GM23338 (cell line): ENCODE measurements around the gene LGR5.

Experiments used
- EZH2 ChIP-seq: fragments of 200-600 bp; sonication (generic); IDR thresholded peaks from one replicate; pipeline ENCODE4 v1.8.0; 2017; ENCODE audit warnings: antibody characterized with exemption, mild to moderate bottlenecking, low read depth; ENCODE audit not compliant: unreplicated experiment
- EZH2phosphoT487 ChIP-seq: fragments of 200-600 bp; sonication (generic); IDR thresholded peaks from one replicate; pipeline ENCODE4 v1.8.1; 2018; ENCODE audit warnings: antibody characterized with exemption; ENCODE audit not compliant: unreplicated experiment
- JUNB ChIP-seq: IDR thresholded peaks from one replicate; pipeline ENCODE4 v1.6.1; 2016; ENCODE audit warnings: antibody characterized with exemption; ENCODE audit not compliant: unreplicated experiment
- NANOG ChIP-seq: IDR thresholded peaks from 2 replicates; pipeline ENCODE4 v1.6.1; 2016; ENCODE audit warnings: antibody characterized with exemption, borderline replicate concordance
- POLR2AphosphoS5 ChIP-seq: IDR thresholded peaks from 2 replicates; pipeline ENCODE4 v1.6.1; 2016; ENCODE audit warnings: antibody characterized with exemption, low read depth
- STAT1 ChIP-seq: IDR thresholded peaks from one replicate; pipeline ENCODE4 v1.6.1; 2016; ENCODE audit warnings: antibody characterized with exemption; ENCODE audit not compliant: unreplicated experiment
- ZNF114 ChIP-seq: fragments of 250-450 bp; sonication (Bioruptor Pico); IDR thresholded peaks from 2 replicates; pipeline ENCODE4 v1.5.0; 2020; ENCODE audit warnings: mild to moderate bottlenecking, moderate library complexity
- TF ChIP-seq, protein P1 (sequence below), 2 experiments: fragments of 200-600 bp in 1 of 2; sonication (generic) in 1 of 2; conservative IDR thresholded peaks; 2 replicates each; pipeline versions ENCODE4 v1.5.1 to v1.6.1; 2016 to 2017; ENCODE audit warnings: antibody characterized with exemption in 2 of 2, low read depth in 2 of 2, mild to moderate bottlenecking in 2 of 2, moderate library complexity in 1 of 2
- TF ChIP-seq, protein P2 (sequence below): IDR thresholded peaks from one replicate; pipeline ENCODE4 v1.6.1; 2018; ENCODE audit warnings: antibody characterized with exemption; ENCODE audit not compliant: unreplicated experiment

DNA sequence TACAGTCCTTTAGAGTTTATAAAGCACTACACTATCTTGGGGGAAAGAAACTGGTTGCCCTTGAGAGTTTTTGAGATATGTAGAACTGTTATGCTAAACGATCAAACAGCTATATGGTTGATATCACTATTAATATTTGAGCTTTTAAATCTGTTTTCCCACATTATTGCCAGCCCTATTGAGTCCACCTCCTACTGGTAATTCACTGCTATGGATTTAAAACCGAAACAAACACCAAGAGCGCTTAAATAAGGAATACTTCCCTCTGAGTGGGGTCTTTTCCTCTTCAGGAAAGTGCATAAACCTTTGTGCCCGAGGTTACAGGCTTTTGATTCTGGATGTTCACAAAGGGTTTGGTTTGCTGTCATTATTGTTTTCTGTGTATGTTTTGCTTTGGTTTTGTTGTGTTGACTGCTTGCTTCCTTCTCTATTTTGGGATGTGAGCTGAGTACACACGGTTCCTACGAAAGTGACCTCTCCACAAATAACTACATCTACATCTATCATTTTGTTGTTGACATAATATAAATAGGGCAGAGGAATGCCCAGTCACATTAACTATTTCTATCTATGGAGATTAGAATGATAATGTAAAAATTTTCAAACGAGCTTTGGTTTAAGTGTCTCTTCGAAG is 44.8 kb downstream of the LGR5 start:
- TF ChIP-seq ZNF114 (CRISPR knock-in tag) (no peak), STAT1 (no peak), POLR2AphosphoS5 (no peak), EZH2 (no peak), JUNB (no peak), EZH2phosphoT487 (no peak), NANOG (no peak)
- TF ChIP-seq, protein P1, sequence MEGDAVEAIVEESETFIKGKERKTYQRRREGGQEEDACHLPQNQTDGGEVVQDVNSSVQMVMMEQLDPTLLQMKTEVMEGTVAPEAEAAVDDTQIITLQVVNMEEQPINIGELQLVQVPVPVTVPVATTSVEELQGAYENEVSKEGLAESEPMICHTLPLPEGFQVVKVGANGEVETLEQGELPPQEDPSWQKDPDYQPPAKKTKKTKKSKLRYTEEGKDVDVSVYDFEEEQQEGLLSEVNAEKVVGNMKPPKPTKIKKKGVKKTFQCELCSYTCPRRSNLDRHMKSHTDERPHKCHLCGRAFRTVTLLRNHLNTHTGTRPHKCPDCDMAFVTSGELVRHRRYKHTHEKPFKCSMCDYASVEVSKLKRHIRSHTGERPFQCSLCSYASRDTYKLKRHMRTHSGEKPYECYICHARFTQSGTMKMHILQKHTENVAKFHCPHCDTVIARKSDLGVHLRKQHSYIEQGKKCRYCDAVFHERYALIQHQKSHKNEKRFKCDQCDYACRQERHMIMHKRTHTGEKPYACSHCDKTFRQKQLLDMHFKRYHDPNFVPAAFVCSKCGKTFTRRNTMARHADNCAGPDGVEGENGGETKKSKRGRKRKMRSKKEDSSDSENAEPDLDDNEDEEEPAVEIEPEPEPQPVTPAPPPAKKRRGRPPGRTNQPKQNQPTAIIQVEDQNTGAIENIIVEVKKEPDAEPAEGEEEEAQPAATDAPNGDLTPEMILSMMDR (conservative IDR thresholded peaks at IDR 0.05; ENCODE audit: low read depth in 2 of 2), result no peak
- TF ChIP-seq, protein P2, sequence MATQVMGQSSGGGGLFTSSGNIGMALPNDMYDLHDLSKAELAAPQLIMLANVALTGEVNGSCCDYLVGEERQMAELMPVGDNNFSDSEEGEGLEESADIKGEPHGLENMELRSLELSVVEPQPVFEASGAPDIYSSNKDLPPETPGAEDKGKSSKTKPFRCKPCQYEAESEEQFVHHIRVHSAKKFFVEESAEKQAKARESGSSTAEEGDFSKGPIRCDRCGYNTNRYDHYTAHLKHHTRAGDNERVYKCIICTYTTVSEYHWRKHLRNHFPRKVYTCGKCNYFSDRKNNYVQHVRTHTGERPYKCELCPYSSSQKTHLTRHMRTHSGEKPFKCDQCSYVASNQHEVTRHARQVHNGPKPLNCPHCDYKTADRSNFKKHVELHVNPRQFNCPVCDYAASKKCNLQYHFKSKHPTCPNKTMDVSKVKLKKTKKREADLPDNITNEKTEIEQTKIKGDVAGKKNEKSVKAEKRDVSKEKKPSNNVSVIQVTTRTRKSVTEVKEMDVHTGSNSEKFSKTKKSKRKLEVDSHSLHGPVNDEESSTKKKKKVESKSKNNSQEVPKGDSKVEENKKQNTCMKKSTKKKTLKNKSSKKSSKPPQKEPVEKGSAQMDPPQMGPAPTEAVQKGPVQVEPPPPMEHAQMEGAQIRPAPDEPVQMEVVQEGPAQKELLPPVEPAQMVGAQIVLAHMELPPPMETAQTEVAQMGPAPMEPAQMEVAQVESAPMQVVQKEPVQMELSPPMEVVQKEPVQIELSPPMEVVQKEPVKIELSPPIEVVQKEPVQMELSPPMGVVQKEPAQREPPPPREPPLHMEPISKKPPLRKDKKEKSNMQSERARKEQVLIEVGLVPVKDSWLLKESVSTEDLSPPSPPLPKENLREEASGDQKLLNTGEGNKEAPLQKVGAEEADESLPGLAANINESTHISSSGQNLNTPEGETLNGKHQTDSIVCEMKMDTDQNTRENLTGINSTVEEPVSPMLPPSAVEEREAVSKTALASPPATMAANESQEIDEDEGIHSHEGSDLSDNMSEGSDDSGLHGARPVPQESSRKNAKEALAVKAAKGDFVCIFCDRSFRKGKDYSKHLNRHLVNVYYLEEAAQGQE, result no peak
